GM23248 (cell line): ENCODE results near the gene SEMA6D. TPM values are rescaled to one million over a fixed set of nuclear protein-coding genes. Genes with fewer than 3 reads are reported as not detected.

ENCODE experiments used
- DNase-seq: peaks from one replicate; pipeline ENCODE4 v3.0.0-alpha.2; 2015
- H2AFZ ChIP-seq: fragments of 200-600 bp; sonication (generic); 2 replicates; pipeline ENCODE4 v1.6.1; 2016; ENCODE audit warnings: antibody characterized with exemption
- H3F3A ChIP-seq: fragments of 200-600 bp; sonication (generic); 2 replicates; pipeline ENCODE4 v1.6.1; 2016; ENCODE audit warnings: mild to moderate bottlenecking, antibody characterized with exemption, mixed run types; ENCODE audit not compliant: insufficient read depth
- H3K27ac ChIP-seq: fragments of 200-600 bp; sonication (generic); 2 replicates; pipeline ENCODE4 v1.5.1; 2016; ENCODE audit warnings: mild to moderate bottlenecking
- H3K27me3 ChIP-seq: fragments of 200-600 bp; sonication (generic); replicated peaks from 2 replicates; pipeline ENCODE4 v1.6.1; 2016; ENCODE audit warnings: mild to moderate bottlenecking; ENCODE audit not compliant: insufficient read depth
- H3K36me3 ChIP-seq: fragments of 200-600 bp; sonication (generic); 2 replicates; pipeline ENCODE4 v1.6.1; 2016; ENCODE audit warnings: low read depth, mild to moderate bottlenecking
- H3K4me1 ChIP-seq: fragments of 200-600 bp; sonication (generic); 2 replicates; pipeline ENCODE4 v1.6.1; 2016; ENCODE audit warnings: mild to moderate bottlenecking; ENCODE audit not compliant: insufficient read depth
- H3K4me2 ChIP-seq: fragments of 200-600 bp; sonication (generic); one replicate; pipeline ENCODE4 v1.6.1; 2016; ENCODE audit warnings: mild to moderate bottlenecking; ENCODE audit not compliant: unreplicated experiment
- H3K4me3 ChIP-seq: fragments of 200-600 bp; sonication (generic); 2 replicates; pipeline ENCODE4 v1.5.1; 2016; ENCODE audit warnings: mild to moderate bottlenecking
- H3K79me2 ChIP-seq: fragments of 200-600 bp; sonication (generic); 2 replicates; pipeline ENCODE4 v1.6.1; 2016; ENCODE audit warnings: mild to moderate bottlenecking; ENCODE audit not compliant: insufficient read depth
- H3K9ac ChIP-seq: fragments of 200-600 bp; sonication (generic); 2 replicates; pipeline ENCODE4 v1.6.1; 2016; ENCODE audit warnings: mild to moderate bottlenecking
- H3K9me2 ChIP-seq: fragments of 200-600 bp; sonication (generic); 2 replicates; pipeline ENCODE4 v1.6.1; 2016; ENCODE audit warnings: mixed run types, mild to moderate bottlenecking, moderate library complexity; ENCODE audit not compliant: insufficient read depth
- H3K9me3 ChIP-seq: fragments of 200-600 bp; sonication (generic); one replicate; pipeline ENCODE4 v1.6.1; 2017; ENCODE audit warnings: low read depth
- H4K20me1 ChIP-seq: fragments of 200-600 bp; sonication (generic); 2 replicates; pipeline ENCODE4 v1.6.0; 2016; ENCODE audit not compliant: insufficient read depth
- EZH2 ChIP-seq: fragments of 200-600 bp; sonication (generic); IDR thresholded peaks from 2 replicates; pipeline ENCODE4 v1.6.1; 2018; ENCODE audit warnings: antibody characterized with exemption, mild to moderate bottlenecking; ENCODE audit not compliant: insufficient read depth, poor library complexity, severe bottlenecking
- EZH2phosphoT487 ChIP-seq: fragments of 200-600 bp; sonication (generic); IDR thresholded peaks from 2 replicates; pipeline ENCODE4 v1.6.1; 2018; ENCODE audit warnings: antibody characterized with exemption, moderate library complexity, mild to moderate bottlenecking, low read depth; ENCODE audit not compliant: insufficient read depth
- WGBS, 2 experiments: methylation state at CpG; one replicate each; pipeline ENCODE4 v1.1.6; 2015 to 2017; ENCODE audit warnings: low lambda C conversion rate in 2 of 2, low coverage in 1 of 2; ENCODE audit errors: missing lambda C conversion rate in 2 of 2; 5-methylcytosine and 5-hydroxymethylcytosine counted together
- in situ Hi-C: fragments of 300-500 bp; cut with MboI; formaldehyde crosslinking; loops from 2 replicates; pipeline ENCODE4 v1.15.0; 2020
- polyA plus RNA-seq: library from polyadenylated mRNA; unstranded; fragments of >200 nt; fragmentation: Nextera tagmentation; extraction: Ambion mirVana; gene quantifications from 2 replicates; pipeline ENCODE4 v1.2.1, GENCODE V29; 2016
- total RNA-seq: library from RNA; depleted of rRNA; stranded (reverse); fragments of >200 nt; shearing (Covaris generic); gene quantifications from 2 replicates; pipeline ENCODE4 v1.2.3, GENCODE V29; 2014

Gene SEMA6D
- total and polyA plus RNA-seq, 2 experiments from 2014 or later: 0.86 to 1.4 TPM

DNA sequence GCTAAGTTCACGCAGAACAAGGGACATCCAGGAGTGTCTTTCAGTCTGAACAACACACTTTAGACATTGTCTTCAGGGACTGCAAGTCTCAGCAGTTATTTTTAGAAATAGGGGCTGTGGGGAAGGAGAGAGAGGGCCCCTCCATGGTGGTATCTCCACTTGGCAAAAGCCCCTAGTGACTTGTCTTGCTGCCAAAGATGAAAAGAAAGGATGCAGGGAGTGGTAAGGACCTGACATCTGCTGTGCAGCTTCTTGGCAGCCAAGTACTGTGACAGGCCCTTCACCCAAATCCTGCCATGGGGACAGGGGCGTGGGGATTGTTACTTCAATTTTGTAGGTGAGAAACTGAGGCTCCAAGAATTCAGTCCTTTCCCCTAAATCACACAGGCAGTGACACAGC is 21.0 kb upstream of the SEMA6D start:
- Histone ChIP-seq H3K27ac (no peak overlapping the region), H3K9ac (no peak overlapping the region), H3K27me3 (no peaks in the 10 kb centered on the region), H3K4me3 (no peak overlapping the region), H3K79me2 (no peaks in the 10 kb centered on the region), H3K9me3 (no peaks in the 10 kb centered on the region), H3K36me3 (no peaks in the 10 kb centered on the region), H3K4me1 (no peaks in the 10 kb centered on the region), H3K9me2 (no peaks in the 10 kb centered on the region), H2AFZ (no peak overlapping the region), H3K4me2 (no peak overlapping the region), H4K20me1 (no peaks in the 10 kb centered on the region), H3F3A (no peaks in the 10 kb centered on the region)
- 45% methylated on average over 2 of the region's 2 CpGs for WGBS, 2 experiments
- TF ChIP-seq EZH2phosphoT487 (no peak), EZH2 (no peak)
- DNase-seq: no peak
- in situ Hi-C loops: no loop called here

DNA sequence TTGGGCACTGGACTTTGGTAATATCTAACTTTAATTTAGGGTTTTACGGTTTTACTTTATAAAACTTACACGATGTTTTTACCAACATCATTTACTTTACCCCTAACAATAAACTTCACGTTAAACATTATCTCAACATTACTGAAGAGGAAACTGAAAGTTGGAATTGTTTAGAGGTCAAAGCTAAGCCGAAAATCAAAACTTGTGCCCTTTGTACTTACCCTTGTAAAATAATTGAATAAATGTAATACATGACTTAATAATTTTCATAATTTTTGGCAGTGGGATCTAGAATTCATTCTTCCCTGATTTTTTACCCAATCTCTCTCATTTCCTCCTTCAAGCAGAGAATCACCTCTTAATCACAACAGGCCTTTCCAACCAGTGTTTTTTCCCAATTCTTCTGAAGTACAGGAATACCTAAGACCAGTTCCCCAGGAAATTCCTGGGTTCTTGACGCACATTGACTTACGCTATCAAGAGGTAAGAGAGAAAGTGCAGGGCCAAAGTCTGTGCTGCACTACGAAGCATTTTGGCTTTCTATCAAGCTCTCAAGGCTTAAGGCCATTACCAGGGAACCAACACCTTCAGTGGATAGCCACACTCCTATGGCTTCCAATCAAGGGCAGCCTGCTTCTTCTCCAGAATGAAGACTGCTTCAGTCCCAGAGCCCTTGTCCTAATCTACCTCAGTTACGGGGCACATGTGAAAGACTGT is 11.9 kb upstream of the SEMA6D start:
- no peaks in the 10 kb centered on the region for H3K79me2 ChIP-seq
- H3K4me1 ChIP-seq: no peaks in the 10 kb centered on the region
- no peaks in the 10 kb centered on the region for H3K9me3 ChIP-seq
- in situ Hi-C loops: no loop called here
- no peaks in the 10 kb centered on the region for H3K36me3 ChIP-seq
- no peak overlapping the region for H3K4me2 ChIP-seq
- H2AFZ ChIP-seq: no peak overlapping the region
- no peak overlapping the region for H3K9ac ChIP-seq
- H4K20me1 ChIP-seq: no peaks in the 10 kb centered on the region
- TF ChIP-seq EZH2 (no peak), EZH2phosphoT487 (no peak)
- no peak overlapping the region for H3K4me3 ChIP-seq
- no peaks in the 10 kb centered on the region for H3K27me3 ChIP-seq
- DNase-seq: no peak
- no peaks in the 10 kb centered on the region for H3F3A ChIP-seq
- no peak overlapping the region for H3K27ac ChIP-seq
- no peaks in the 10 kb centered on the region for H3K9me2 ChIP-seq
- WGBS, 2 experiments: 84 to 87% methylated on average over 8 of the region's 8 CpGs

DNA sequence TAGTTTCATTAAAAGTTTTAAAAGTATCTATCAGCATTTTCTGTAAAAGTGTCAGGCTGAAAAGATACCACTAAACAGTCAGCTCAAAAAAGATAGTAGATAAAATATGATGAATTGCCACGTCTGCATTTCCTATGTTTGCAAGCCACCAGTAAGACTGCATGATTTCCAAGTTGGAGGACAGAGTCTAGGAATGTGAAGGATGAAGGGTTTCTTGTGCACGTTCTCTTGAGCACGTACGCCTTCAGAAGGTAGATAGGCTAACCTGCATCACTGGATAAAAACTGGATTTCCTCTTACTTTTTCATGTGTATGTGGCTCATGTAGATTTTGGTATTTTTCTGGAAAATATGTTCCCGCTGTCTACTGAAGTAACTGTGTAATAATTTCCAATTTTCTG is 9.9 kb upstream of the SEMA6D start:
- no peaks in the 10 kb centered on the region for H3K36me3 ChIP-seq
- no peak overlapping the region for H3K4me2 ChIP-seq
- H3K27ac ChIP-seq: no peak overlapping the region
- no peaks in the 10 kb centered on the region for H3F3A ChIP-seq
- no peaks in the 10 kb centered on the region for H4K20me1 ChIP-seq
- no peaks in the 10 kb centered on the region for H3K79me2 ChIP-seq
- no peaks in the 10 kb centered on the region for H3K27me3 ChIP-seq
- H3K9me2 ChIP-seq: no peaks in the 10 kb centered on the region
- no peak for DNase-seq
- 93 to 98% methylated on average over 5 of the region's 5 CpGs for WGBS, 2 experiments
- in situ Hi-C loops: no loop called here
- no peak overlapping the region for H3K9ac ChIP-seq
- H2AFZ ChIP-seq: no peak overlapping the region
- H3K4me1 ChIP-seq: no peaks in the 10 kb centered on the region
- no peak overlapping the region for H3K4me3 ChIP-seq
- H3K9me3 ChIP-seq: no peaks in the 10 kb centered on the region
- no peak for TF ChIP-seq EZH2
- TF ChIP-seq EZH2phosphoT487: no peak

DNA sequence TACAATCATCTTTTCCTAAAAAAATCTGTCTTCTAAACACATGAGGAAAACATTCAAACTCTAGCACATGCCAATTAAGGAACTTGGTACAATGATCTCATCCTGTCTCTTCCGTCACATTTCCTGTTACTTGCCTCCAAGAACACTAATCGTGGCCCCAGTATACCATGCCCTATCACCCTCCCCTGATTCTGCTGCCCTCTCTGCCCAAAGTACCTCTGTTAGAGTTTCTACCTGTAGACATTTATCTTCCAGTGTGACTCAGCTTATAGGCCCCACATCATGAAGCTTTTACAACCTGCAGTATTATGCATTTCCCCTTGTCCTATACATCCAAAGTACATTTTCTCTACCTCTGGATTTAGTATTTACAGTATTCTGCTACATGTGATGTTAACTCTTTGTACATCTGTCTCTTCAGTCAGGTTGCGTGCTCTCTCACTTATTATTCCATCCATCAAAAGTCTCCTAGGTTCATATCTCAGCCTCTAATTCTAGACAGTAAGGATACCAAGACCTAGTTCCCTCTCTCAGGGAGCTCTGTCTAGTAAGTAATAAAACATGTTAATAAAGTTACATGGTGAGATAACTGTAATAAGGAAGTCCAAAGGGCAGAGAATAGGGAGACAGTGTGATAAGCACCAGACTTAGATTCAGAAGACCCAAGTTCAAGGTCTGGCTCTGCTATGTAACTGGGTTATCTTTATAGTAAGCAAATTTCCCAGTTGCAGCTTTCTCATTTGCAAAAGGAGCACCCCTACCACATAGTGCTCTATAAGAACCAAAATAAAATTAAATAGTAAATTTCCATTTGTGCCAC is 8.9 kb upstream of the SEMA6D start:
- DNase-seq: no peak
- H3K4me1 ChIP-seq: no peaks in the 10 kb centered on the region
- H3K36me3 ChIP-seq: no peaks in the 10 kb centered on the region
- H3K4me2 ChIP-seq: no peak overlapping the region
- no peak overlapping the region for H3K27ac ChIP-seq
- H3K9me2 ChIP-seq: no peaks in the 10 kb centered on the region
- in situ Hi-C loops: no loop called here
- H3K27me3 ChIP-seq: no peaks in the 10 kb centered on the region
- TF ChIP-seq EZH2phosphoT487 (no peak), EZH2 (no peak)
- 67% methylated on average over 3 of the region's 3 CpGs for WGBS, 2 experiments
- H3F3A ChIP-seq: no peaks in the 10 kb centered on the region
- H3K9ac ChIP-seq: no peak overlapping the region
- H3K4me3 ChIP-seq: no peak overlapping the region
- H3K79me2 ChIP-seq: no peaks in the 10 kb centered on the region
- no peaks in the 10 kb centered on the region for H4K20me1 ChIP-seq
- H3K9me3 ChIP-seq: no peaks in the 10 kb centered on the region
- no peak overlapping the region for H2AFZ ChIP-seq
